HS-5 (cell line): ENCODE data around the gene PDE1C.
"Not testable (repeated sequence)": the region's sequence is repeated elsewhere in the genome, so short reads cannot be mapped to it uniquely, and the experiment has no call there.

Source experiments
- DNase-seq: peaks from one replicate; pipeline ENCODE4 v3.0.0-alpha.2; 2012; ENCODE audit warnings: low read depth

The PDE1C gene

GRCh38 chr7:32070406-32071360, at the start of gene PDE1C:
Gene PDE1C, minus strand, starts transcription at chr7:32070407.
- DNase-seq = no peak

- no peak for DNase-seq
These were observed 49.6 kb upstream of the PDE1C start for GRCh38 chr7:32119790-32120196.

- no peak for DNase-seq
These were observed 47.6 kb upstream of the PDE1C start for GRCh38 chr7:32117837-32118236.

GRCh38 chr7:32116436-32116835, 46.2 kb upstream of the PDE1C start:
- no peak for DNase-seq

- peak; percentile 70 for DNase-seq
These were observed 45.6 kb upstream of the PDE1C start for GRCh38 chr7:32115831-32116230.

- DNase-seq = no peak
These were observed 38.4 kb upstream of the PDE1C start for GRCh38 chr7:32108651-32109050.

- no peak for DNase-seq
These were observed 34.6 kb upstream of the PDE1C start for GRCh38 chr7:32104766-32105165.

GRCh38 chr7:32103361-32103760, 33.2 kb upstream of the PDE1C start:
- no peak for DNase-seq

- DNase-seq = no peak
These were observed 32.2 kb upstream of the PDE1C start for GRCh38 chr7:32102432-32102873.

- DNase-seq = no peak
These were observed 30.2 kb upstream of the PDE1C start for GRCh38 chr7:32100407-32100907.

GRCh38 chr7:32094516-32094915, 24.3 kb upstream of the PDE1C start:
- no peak for DNase-seq

- peak; percentile 53 for DNase-seq
These were observed 23.5 kb upstream of the PDE1C start for GRCh38 chr7:32093415-32094408.

- no peak for DNase-seq
These were observed 22.1 kb upstream of the PDE1C start for GRCh38 chr7:32092346-32092745.

- DNase-seq = no peak
These were observed 21.5 kb upstream of the PDE1C start for GRCh38 chr7:32091608-32092210.

GRCh38 chr7:32089678-32090077, 19.5 kb upstream of the PDE1C start:
- DNase-seq = no peak

GRCh38 chr7:32089256-32089655, 19.0 kb upstream of the PDE1C start:
- DNase-seq = no peak

- no peak for DNase-seq
These were observed 18.3 kb upstream of the PDE1C start for GRCh38 chr7:32088451-32088881.

GRCh38 chr7:32079510-32079909, 9.3 kb upstream of the PDE1C start:
- no peak for DNase-seq

GRCh38 chr7:32078824-32079223, 8.6 kb upstream of the PDE1C start:
- no peak for DNase-seq

GRCh38 chr7:32077806-32078205, 7.6 kb upstream of the PDE1C start:
- DNase-seq = no peak

- DNase-seq = not testable (repeated sequence)
These were observed 6.6 kb upstream of the PDE1C start for GRCh38 chr7:32076802-32077201.

GRCh38 chr7:32075612-32076011, 5.4 kb upstream of the PDE1C start:
- no peak for DNase-seq
